HG03095 (cell line): Measurements from ENCODE around the gene PAM.
"Not testable (repeated sequence)": the region's sequence is repeated elsewhere in the genome, so short reads cannot be mapped to it uniquely, and the experiment has no call there.

Experiments
- ATAC-seq: cut with Tn5 transposase; IDR thresholded peaks from one replicate; pipeline ENCODE4 v1.9.1; 2021; ENCODE audit warnings: moderate library complexity; ENCODE audit not compliant: unreplicated experiment

Gene PAM

DNA sequence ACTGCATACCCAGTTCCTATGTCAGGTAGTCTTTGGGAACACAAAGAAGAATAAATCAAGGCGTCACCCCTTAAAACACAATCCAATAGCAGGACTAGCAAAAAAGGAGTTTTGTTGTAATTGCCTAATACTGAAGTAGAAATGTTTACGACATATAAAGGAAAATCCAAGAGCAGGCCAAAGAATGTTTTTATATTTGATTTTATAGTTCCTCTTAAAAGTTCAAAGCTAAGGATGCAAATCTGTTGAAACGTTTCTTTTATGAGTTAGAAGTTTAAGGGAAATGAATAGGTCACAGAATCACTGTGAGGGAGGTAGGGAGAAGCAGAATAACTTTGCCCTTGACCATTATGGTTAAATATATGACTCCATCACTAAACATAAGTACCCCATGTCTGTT, 136.1 kb downstream of the PAM start:
- no peak for ATAC-seq

DNA sequence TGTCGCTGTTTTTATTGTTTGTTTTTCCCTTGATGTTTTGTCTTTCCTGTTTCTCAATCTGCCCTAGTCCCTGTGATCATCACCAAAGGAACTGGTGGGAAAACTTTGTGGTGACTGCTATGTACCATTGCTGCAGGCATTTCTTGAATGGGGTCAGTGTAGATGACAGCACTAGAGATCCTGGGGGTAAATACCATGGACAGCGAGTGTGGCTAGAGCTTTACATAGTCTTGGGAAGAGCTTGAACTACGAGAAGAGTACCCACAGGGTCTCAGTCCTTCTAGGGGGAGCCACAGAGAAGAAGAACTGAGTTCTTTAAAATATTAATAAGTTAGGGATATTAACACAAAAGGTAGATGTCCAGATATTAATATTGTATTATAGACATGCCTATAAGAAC, 138.8 kb downstream of the PAM start:
- ATAC-seq, result no peak

DNA sequence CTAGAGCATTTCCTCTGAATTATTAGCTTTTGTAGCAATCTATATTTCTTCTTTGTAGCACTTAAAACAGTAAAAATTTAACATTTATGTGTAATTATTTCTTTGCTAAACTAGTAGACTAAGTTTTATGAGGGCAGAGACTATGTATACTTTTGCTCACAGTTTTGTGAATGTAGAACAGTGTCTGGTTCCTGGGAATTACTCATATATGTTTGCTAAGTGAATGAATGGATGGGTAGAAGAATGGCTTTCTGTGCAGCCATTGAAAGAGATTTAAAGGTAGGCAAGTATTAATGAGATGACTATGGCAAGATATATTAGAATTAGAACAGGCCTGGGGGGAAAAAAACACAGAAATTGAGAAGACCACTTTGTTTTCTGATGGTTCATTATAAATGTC, 140.1 kb downstream of the PAM start:
- no peak for ATAC-seq

- no peak for ATAC-seq
Measured at GRCh38 chr5:102895976-102896375, 140.9 kb downstream of the PAM start.

- ATAC-seq, result no peak
Measured at GRCh38 chr5:102901424-102902134, 146.5 kb downstream of the PAM start.

DNA sequence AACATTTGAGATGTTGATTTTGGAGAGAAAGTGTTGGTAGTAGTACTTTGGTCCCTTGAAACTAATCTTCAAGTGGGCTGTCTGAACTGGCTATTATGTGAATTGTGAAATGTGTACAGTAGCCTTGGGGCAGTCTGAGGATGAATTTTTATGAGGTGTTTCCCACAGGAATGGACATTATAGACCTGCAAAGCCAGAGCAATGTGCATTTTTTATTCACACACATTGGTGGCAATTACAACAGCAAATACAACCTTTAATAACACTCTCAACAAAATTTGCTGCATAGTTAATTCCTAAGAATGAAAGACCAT, 147.0 kb downstream of the PAM start:
- no peak for ATAC-seq

GRCh38 chr5:102902647-102903046, 147.5 kb downstream of the PAM start:
- no peak for ATAC-seq

GRCh38 chr5:102903074-102903871, 148.2 kb downstream of the PAM start:
- no peak for ATAC-seq

- ATAC-seq, result no peak
Measured at GRCh38 chr5:102905056-102905455, 150.0 kb downstream of the PAM start.

GRCh38 chr5:102907099-102907498, 152.0 kb downstream of the PAM start:
- not testable (repeated sequence) for ATAC-seq

- no peak for ATAC-seq
Measured at GRCh38 chr5:102910240-102911226, 155.4 kb downstream of the PAM start.

GRCh38 chr5:102911973-102912372, 156.9 kb downstream of the PAM start:
- ATAC-seq, result no peak

DNA sequence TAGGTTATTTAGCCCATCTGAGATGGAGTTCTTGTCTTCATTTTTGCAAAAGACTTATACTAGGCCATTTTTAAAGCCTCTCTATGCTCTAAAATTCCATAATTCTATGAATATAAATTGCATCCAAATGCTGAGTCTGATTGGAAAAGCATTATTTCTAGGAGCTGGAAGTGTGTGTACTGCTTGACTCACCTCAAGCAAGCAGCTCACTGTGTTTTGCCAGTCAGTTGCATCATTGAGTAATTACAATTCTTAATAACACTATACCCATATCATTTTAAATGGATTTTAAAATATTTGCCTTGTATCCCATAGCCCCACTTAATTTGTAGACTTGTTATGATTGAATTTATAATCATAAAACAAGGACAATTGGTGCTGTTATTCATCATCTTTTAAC, 161.0 kb downstream of the PAM start:
- no peak for ATAC-seq

DNA sequence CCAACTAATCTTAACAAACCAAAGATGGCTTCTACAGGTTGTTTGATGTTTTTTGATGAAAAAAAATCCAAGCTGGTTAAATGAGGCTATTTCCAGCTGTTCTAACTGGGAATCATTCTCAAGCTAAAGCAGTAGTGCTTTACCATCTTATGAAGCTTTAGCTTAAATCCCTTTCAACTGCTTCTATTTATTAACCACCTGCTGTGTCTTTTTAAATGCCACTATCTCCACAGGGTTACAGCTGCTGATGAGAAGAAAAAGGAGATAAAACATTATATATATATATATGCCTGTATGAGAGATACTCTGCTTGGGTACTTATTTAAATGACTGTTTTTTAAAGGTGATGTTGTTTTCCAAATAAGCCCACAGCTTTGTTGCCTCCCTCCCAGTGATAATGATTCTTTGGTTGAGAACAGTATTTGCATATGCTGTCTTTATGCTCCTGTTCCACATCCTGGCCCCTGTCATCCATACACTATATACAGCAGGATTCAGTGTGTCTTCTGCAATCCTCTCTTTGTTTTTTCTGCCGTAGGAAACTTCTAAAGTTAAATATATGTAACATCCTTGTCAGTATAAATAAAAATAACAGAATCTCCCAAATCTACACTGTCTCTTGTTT, 164.0 kb downstream of the PAM start:
- no peak for ATAC-seq

- no peak for ATAC-seq
Measured at GRCh38 chr5:102920762-102921161, 165.7 kb downstream of the PAM start.

DNA sequence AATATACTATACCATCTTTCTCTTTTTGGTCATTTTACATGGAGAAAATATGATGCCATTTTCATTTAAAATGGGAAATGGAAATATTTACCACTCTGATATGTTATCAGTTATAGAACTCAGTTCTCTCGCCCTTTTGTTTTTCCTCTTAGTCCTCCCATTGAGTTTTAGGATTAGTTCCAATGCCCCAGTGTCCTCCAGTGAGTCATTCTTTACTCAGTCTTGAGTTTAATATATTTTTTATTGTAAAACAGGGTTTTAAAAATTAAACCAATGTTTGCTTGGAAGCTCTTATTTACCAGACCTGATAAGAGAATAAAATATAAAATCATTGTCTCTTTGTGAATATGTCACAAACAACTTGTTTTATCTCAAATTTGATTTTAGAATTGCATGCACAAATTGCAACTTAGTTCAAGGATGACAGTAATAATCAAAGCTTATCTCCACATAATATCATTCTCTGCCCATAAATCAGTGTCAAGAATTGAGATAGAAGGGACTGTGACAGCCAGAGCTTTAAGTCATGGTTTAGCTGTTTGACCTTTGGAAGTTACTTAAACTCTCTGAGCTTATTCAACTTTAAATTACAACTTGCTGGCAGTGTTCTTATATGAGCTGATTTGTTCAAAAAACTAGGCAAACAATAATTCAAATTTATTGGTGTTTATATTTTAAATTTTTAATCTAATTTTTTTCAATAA, 166.4 kb downstream of the PAM start:
- ATAC-seq, result no peak

DNA sequence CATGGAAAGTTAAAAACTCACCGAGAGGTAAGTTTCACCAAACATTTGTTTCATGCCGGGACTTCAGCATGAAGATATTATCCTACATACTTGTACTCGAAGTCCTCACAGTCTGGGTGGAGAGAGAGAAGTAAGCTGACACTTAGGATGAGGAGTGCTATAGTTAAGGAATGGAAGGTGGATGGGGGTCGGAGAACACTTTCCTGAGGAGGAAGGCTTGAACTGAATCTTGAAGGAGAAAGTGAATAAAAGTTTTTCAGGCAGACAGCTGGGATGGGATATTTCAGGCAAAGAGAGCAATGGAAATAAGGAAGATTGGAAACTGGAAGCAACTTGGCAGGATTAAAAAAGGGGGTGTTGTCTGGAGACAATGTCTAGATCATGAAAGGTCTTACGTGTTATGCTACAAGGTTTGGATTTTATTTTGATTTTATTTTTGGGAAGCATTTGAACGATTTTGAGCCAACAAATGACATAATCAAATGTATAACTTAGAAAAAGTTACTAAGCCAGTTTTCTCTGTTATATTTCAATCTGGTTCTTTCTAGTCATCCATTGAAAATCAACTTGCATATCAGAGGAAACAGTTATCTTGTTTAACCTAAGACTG, 167.1 kb downstream of the PAM start:
- no peak for ATAC-seq

- ATAC-seq, result no peak
Measured at GRCh38 chr5:102922799-102923477, 167.8 kb downstream of the PAM start.

DNA sequence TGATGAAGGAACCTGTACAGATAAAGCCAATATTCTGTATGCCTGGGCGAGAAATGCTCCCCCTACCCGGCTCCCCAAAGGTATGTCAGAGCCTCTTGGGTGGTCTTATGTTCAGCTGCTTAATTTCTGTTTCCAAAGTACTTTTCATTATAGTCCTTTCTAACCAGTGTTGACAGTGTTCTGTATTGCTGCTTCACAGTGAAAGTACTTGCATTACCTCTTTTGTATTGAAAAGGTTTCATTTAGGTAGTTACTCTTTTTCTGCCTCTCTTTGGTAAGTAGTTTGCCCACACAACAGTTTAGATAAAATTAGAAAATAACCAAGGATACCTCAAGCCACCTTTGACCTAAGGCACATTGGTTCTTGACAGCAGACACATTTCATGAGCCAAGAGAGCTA, 169.9 kb downstream of the PAM start:
- ATAC-seq, result peak; percentile 57
